Activated CD4-positive, alpha-beta T cell treated with anti-CD3 and anti-CD28 coated beads, Interleukin-2, amount 50 U/mL, for 1 hour (primary cell): ENCODE measurements around the gene GNB3.
A peak's percentile ranks its signal among the peaks of the same experiment; 100 is the strongest.
"Not testable (repeated sequence)": the region's sequence is repeated elsewhere in the genome, so short reads cannot be mapped to it uniquely, and the experiment has no call there.

ENCODE experiments used
- DNase-seq: peaks from one replicate; pipeline ENCODE4 v3.0.0-alpha.2; 2020

GNB3 gene

GRCh38 chr12:6863586-6864321 lies 23.0 kb downstream of the GNB3 start:
- DNase-seq = no peak

DNA sequence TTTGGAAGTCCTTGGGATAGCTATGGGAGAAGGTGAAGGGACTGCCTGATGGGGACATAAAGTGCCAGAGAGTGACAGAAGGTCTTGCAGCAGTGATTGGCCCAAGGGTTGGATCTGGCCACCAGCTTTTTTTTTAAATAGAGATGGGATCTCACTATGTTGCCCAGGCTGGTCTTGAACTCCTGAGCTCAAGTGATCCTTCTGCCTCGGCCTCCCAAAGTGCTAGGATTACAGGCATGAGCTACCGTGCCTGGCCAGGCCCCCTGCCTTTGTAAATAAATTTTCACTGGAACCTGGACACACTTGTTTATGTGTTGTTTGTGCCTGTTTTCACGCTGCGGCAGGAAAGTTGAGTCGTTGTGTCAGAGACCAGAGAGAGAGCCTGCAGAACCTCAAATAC lies 24.6 kb downstream of the GNB3 start:
- not testable (repeated sequence) for DNase-seq

DNA sequence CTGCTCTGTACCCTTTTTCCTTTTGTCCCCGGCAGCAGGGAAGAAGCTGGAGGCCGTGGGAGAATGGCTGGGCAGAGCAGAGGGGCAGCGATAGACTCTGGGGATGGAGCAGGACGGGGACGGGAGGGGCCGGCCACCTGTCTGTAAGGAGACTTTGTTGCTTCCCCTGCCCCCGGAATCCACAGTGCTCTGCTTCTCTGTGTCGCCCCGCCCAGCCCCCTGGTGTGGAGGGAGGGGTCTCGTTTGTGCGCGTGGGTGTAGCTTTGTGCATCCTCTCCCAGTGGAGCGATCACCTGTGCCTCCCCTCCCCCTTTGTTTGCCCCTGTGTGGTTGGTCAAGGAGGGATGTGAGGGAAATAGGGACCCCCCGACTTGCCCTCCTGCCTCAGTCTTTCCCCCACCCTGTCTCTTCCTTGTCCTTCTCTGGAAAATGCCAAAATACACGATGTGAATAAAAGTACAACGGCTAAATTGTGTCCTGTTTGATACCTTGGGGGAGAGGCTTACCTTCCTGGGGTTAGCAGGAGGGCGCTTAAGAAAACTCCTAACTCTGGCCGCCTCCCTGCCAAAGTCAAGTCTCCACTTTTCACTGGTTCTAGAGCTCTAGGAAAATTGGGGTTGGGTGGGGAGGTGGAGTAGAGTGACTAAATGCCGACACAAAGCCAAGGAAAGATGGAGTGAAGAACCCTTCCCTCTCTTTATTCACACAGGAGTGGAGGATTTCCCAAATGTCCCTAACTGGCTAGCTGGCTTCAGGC lies 25.6 kb downstream of the GNB3 start:
- DNase-seq = no peak

DNA sequence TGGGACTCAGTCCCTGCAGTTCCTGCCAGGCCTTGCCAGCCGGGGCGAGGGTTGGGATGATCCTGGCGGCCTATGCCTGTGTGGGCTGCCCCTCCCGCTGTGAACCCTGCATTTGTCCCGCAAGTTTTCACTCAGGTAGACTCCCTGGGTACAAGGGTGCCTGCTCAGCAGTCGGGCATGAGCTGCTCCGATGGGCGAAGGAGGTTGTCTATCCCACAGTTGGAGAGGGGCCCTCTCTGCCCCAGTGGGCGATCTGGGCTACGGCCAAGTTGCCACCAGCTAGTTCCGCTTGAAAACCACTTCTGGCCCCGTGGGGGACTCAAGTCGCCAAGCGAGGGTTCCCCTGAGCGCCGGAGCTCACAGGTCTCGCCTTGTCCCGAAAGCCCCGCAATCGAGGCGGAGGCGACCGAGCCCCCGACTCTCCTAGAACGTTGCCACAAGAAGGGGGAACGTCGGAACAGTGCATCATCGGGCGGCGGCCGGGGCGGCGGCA lies 26.2 kb downstream of the GNB3 start:
- no peak for DNase-seq

DNA sequence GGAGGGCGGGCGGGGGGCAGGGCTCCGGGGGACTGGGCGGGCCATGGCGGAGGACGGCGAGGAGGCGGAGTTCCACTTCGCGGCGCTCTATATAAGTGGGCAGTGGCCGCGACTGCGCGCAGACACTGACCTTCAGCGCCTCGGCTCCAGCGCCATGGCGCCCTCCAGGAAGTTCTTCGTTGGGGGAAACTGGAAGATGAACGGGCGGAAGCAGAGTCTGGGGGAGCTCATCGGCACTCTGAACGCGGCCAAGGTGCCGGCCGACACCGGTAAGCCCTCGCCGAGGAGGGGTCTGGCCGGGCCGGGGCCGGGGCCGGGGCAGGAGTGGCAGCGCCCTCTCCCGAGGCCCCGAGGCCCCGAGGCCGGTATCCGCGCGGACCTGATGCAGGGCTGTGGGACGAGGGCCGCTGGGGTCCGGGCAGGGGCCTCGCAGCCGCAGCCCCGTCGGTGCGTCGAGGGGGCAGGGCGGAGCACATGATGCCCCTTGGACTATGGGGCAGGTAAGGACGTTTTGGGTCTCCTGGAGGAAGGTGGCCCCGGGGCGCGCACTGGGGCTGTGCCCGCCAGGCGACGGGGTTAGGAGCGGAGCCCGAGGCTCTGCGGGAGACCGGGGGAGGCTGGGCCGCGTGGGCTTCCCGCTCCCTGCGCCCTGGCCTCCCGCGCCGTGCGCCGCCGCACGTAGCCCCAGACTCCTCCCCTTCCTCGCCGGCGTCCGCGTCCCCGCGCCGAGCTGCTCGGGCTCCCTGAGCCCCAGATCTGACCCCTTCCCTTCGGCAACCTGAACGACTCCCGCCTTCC lies 26.9 kb downstream of the GNB3 start, which contains the start of gene TPI1:
Gene TPI1 (plus strand): TSS at position 119 of the 798 bp plus-strand sequence. CDS start 36 bp downstream, at position 155.
- DNase-seq = peak; percentile 73

- DNase-seq = no peak
Measured at GRCh38 chr12:6868211-6869048, 27.7 kb downstream of the GNB3 start.

DNA sequence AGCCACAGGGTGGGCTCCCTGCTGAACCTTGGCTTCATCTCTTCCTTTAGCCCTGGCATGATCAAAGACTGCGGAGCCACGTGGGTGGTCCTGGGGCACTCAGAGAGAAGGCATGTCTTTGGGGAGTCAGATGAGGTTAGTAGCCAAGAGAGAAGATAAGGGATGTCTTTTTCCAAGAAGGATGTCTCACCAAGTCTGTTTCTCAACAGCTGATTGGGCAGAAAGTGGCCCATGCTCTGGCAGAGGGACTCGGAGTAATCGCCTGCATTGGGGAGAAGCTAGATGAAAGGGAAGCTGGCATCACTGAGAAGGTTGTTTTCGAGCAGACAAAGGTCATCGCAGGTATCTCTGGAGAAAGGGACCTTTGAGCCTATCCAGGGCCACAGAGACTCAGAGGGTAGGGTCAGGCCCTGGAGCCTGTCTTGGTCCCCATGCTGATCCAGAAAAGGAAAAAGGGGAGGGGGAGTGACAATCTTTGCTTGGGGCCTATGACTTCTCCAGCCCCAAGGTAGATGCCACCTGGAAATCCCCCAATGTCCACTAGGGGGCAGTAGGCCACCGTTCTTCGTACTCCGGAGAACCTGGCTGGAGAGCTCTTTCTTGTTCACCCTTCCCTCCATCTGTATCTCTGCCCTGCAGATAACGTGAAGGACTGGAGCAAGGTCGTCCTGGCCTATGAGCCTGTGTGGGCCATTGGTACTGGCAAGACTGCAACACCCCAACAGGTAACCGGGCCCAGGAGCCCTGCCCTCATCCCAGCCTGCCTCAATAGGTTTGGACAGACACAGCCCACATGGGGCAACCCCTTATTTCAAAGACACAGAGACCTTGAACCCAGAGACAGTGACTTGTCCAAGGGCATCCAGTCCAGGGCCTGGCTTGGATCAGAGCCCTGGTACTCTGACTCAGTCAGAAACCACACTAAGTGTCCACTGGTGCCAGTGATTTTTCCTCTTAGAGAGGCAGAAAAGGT lies 28.6 kb downstream of the GNB3 start:
- peak; percentile 88 for DNase-seq

- DNase-seq = not testable (repeated sequence)
Measured at GRCh38 chr12:6870304-6870703, 29.6 kb downstream of the GNB3 start.

DNA sequence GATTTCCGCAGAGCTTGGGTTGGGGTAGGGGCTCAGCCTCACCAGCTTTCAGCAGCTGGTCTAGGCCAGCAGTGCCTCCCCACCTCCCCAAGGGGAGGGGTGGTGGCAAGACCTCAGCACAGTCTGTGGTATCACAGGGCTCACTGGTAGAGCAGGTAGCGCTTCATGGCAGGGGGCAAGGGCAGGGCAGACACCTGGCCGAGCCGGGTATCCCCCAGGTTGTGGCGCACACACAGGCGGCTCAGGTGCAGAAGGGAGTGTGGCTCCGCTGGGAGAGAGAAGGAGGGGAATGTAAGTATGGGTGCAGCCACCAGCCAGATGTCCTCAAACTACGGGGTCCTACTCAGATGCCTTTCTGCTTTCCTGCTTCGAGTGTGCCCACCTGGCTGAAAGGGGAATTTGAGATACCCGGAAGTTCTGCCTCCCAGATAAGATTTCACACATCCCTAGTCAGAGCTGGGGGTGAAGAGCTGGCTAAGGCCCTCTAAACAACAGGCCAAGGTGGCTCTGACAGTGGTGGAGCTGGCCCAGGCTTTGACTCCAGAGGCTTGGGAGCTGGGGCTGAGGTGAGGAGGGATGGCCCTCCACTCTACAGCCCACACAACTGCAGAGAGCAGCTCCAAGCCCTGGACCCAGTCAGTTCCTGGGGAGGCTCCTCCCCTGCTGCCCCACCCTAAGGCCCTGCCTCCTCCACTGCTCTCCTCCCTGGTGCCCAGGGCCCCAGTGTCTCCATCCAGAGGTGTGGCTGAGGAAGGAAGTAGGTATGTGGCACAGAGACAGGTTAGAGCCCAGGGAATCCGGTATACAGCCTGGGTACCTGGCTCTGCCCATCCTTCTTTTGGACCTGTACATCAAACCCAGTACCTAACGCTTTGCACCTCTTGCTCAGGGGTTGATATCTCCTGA lies 30.6 kb downstream of the GNB3 start:
- no peak for DNase-seq

DNA sequence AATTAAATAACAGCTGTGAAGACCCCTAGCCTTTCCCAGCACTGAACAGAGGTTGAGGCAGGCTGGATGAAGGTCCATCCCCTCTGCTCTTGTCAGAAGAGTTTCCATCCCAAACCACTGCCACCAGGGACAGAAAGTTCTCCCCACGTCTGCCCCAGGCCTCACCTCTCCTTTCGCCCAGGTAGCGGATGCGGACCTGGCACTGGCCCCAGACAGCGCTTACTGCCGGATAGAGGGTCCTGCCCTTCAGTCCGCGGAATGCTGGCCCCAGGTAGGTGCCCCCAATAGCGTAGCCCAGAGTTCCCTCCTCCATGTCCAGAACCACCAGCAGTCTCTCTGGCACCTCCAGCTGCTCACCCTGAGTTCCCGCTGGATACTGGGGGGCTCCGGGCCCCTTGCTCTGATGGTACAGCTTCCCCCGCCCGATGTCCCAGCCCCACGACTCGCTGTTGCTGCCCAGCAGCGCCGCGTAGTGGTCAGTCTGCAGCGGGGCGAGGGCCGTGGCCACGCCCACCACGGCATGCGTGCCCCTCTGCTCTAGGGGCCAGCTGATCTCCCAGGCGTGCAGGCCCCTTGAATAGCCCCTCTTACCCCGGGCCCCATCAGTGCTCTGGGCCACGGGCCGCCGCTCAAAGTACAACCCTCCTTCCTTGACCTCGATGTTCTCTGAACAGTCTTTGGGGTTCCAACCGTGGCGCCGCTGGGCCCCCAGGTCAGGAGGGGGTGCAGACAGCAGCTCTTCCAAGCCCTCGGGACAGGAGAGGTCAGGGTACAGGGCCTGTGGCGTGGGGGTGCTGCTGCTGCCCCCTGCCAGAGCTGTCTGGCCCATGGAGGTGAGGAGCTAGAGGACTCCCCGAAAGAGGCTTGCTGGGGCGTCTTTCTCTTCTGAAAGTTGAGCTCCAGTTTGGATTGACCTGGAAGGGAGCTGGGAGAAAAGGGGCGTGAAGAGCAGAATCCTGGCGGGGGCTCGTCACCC lies 31.6 kb downstream of the GNB3 start:
- DNase-seq = peak; percentile 83

- peak; percentile 99 for DNase-seq
Measured at GRCh38 chr12:6873094-6874014, 32.6 kb downstream of the GNB3 start, which contains the start of gene SPSB2. Gene SPSB2, minus strand, starts transcription at chr12:6873303. Its CDS starts 402 bp downstream, at chr12:6872901.

GRCh38 chr12:6874015-6874368 lies 33.3 kb downstream of the GNB3 start:
- not testable (repeated sequence) for DNase-seq

GRCh38 chr12:6879824-6880223 lies 39.1 kb downstream of the GNB3 start:
- DNase-seq = not testable (repeated sequence)

- DNase-seq = no peak
Measured at GRCh38 chr12:6883252-6883651, 42.5 kb downstream of the GNB3 start.

DNA sequence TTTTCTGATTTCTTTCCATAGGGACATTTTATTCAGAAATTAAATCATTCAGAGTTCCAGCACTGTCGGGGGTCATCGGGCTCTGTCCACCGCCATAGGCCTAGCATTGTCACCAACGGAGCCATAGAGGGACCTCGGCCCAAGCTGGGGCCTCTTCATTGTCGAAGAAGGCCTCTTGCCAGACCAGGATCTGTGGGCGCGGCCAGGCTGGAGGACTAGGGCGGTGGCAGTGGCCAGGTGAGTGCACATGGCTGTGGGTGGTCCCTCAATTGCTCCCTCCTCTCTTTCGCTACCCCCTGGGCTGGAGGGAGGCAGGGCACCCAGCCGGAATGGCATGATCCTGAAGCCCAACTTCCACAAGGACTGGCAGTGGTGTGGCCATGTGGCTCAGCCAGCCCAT lies 43.0 kb downstream of the GNB3 start:
- no peak for DNase-seq

- DNase-seq = no peak
Measured at GRCh38 chr12:6884539-6884938, 43.8 kb downstream of the GNB3 start.
